C4-2B (cell line): Measurements from ENCODE around the gene B4GALNT4.
"Not testable (repeated sequence)": the region's sequence is repeated elsewhere in the genome, so short reads cannot be mapped to it uniquely, and the experiment has no call there.

Source experiments
- H3K27ac ChIP-seq: fragments of 450-650 bp; 2 replicates; pipeline ENCODE4 v1.5.1; 2017
- CTCF ChIP-seq: fragments of 450-650 bp; conservative IDR thresholded peaks from 2 replicates; pipeline ENCODE4 v1.5.1; 2017; ENCODE audit warnings: mild to moderate bottlenecking
- ZFX ChIP-seq: fragments of 450-650 bp; IDR thresholded peaks from 2 replicates; pipeline ENCODE4 v1.6.1; 2017

B4GALNT4 gene

GRCh38 chr11:407651-408123 is 38.4 kb downstream of the B4GALNT4 start:
- TF ChIP-seq ZFX: no peak
- TF ChIP-seq CTCF: no peak
- H3K27ac ChIP-seq: no peak overlapping the region

GRCh38 chr11:408154-409007 is 39.1 kb downstream of the B4GALNT4 start:
- no peak overlapping the region for H3K27ac ChIP-seq
- no peak for TF ChIP-seq ZFX
- no peak for TF ChIP-seq CTCF

- peak overlapping the region; percentile 27; the same call in 1 of the 2 replicates for H3K27ac ChIP-seq
- no peak for TF ChIP-seq ZFX
- TF ChIP-seq CTCF: no peak
Measured at GRCh38 chr11:409008-409599, 39.8 kb downstream of the B4GALNT4 start.

GRCh38 chr11:409600-410483 is 40.5 kb downstream of the B4GALNT4 start:
- TF ChIP-seq ZFX (no peak), CTCF (no peak)
- peak overlapping the region; percentile 27 for H3K27ac ChIP-seq

GRCh38 chr11:410711-411110 is 41.4 kb downstream of the B4GALNT4 start:
- not testable (repeated sequence) for H3K27ac ChIP-seq

- H3K27ac ChIP-seq: not testable (repeated sequence)
Measured at GRCh38 chr11:411520-411919, 42.2 kb downstream of the B4GALNT4 start.

- no peak overlapping the region for H3K27ac ChIP-seq
- no peak for TF ChIP-seq ZFX
- no peak for TF ChIP-seq CTCF
Measured at GRCh38 chr11:412641-413119, 43.4 kb downstream of the B4GALNT4 start.
